K562 (cell line): ENCODE data around the gene HSF5. TPM values are rescaled to one million over a fixed set of nuclear protein-coding genes. Genes with fewer than 3 reads are reported as not detected.

Experiments used
- CREM ChIP-seq: IDR thresholded peaks from 2 replicates; pipeline ENCODE4 v1.6.1; 2014; ENCODE audit warnings: antibody characterized with exemption, low read depth
- DNMT1 ChIP-seq: fragments of 450-650 bp; IDR thresholded peaks from 2 replicates; pipeline ENCODE4 v1.6.1; 2016; ENCODE audit warnings: antibody characterized with exemption, mild to moderate bottlenecking
- ELK3 ChIP-seq: fragments of 450-650 bp; formaldehyde crosslinking; IDR thresholded peaks from 2 replicates; pipeline ENCODE4 v1.4.0; 2020; ENCODE audit warnings: mild to moderate bottlenecking
- EWSR1 ChIP-seq: fragments of 450-650 bp; IDR thresholded peaks from 2 replicates; pipeline ENCODE4 v1.6.1; 2018; ENCODE audit warnings: borderline replicate concordance, mild to moderate bottlenecking, low read depth, moderate library complexity; ENCODE audit not compliant: partially characterized antibody
- EZH2 ChIP-seq: IDR thresholded peaks from 2 replicates; pipeline ENCODE4 v1.6.1; 2012; ENCODE audit warnings: low read depth, mild to moderate bottlenecking, inconsistent platforms, low read length, borderline replicate concordance
- FOXA1 ChIP-seq: fragments of 450-650 bp; IDR thresholded peaks from 2 replicates; pipeline ENCODE4 v1.6.1; 2016; ENCODE audit warnings: mild to moderate bottlenecking, borderline replicate concordance
- MAFF ChIP-seq: IDR thresholded peaks from 2 replicates; pipeline ENCODE4 v1.6.1; 2012; ENCODE audit warnings: low read length, improper control_type of control experiment
- NEUROD1 ChIP-seq: fragments of 150-350 bp; IDR thresholded peaks from 2 replicates; pipeline ENCODE4 v1.6.1; 2014; ENCODE audit warnings: borderline replicate concordance, low read length, low read depth; ENCODE audit not compliant: partially characterized antibody
- PATZ1 ChIP-seq: fragments of 250-450 bp; sonication (Bioruptor Pico); IDR thresholded peaks from 2 replicates; pipeline ENCODE4 v1.5.0; 2020; ENCODE audit warnings: mild to moderate bottlenecking, borderline replicate concordance
- POLR2AphosphoS2 ChIP-seq: IDR thresholded peaks from 2 replicates; pipeline ENCODE4 v1.6.1; 2012; ENCODE audit warnings: low read length, improper control_type of control experiment
- SAP30 ChIP-seq: fragments of 200-600 bp; sonication (generic); IDR thresholded peaks from 2 replicates; pipeline ENCODE4 v1.6.1; 2012; ENCODE audit warnings: borderline replicate concordance, low read depth, mild to moderate bottlenecking, moderate library complexity, low read length, control low read depth, inconsistent platforms; ENCODE audit not compliant: insufficient read depth, poor library complexity, severe bottlenecking
- TEAD2 ChIP-seq: fragments of 450-650 bp; IDR thresholded peaks from 2 replicates; pipeline ENCODE4 v1.6.1; 2016; ENCODE audit warnings: missing genetic modification characterization, control low read depth, missing compliant biosample characterization
- TSHZ1 ChIP-seq: fragments of 250-450 bp; sonication (Bioruptor Pico); IDR thresholded peaks from 2 replicates; pipeline ENCODE4 v1.4.0; 2020; ENCODE audit warnings: mild to moderate bottlenecking, moderate library complexity
- ZBTB33 ChIP-seq: sonication (generic); formaldehyde crosslinking; IDR thresholded peaks from 2 replicates; pipeline ENCODE4 v1.8.1; 2023; ENCODE audit warnings: mild to moderate bottlenecking, missing genetic modification reagents
- ZNF277 ChIP-seq: fragments of 250-450 bp; sonication (Bioruptor Pico); IDR thresholded peaks from 2 replicates; pipeline ENCODE4 v1.8.0; 2022; ENCODE audit warnings: inconsistent platforms, mild to moderate bottlenecking, moderate library complexity, borderline replicate concordance
- ZNF431 ChIP-seq: sonication (generic); formaldehyde crosslinking; IDR thresholded peaks from 2 replicates; pipeline ENCODE4 v1.8.0; 2022; ENCODE audit warnings: mild to moderate bottlenecking, missing genetic modification reagents
- ZNF445 ChIP-seq: fragments of 250-450 bp; sonication (Bioruptor Pico); IDR thresholded peaks from 2 replicates; pipeline ENCODE4 v1.4.0; 2020; ENCODE audit warnings: low read depth, mild to moderate bottlenecking, moderate library complexity
- ZNF717 ChIP-seq: fragments of 250-450 bp; sonication (Bioruptor Pico); IDR thresholded peaks from 2 replicates; pipeline ENCODE4 v1.5.0; 2021
- polyA plus RNA-seq, 8 experiments: library from polyadenylated mRNA; depleted of rRNA in 4 of 8; stranded (reverse) in 5 of 8; unstranded in 3 of 8; fragments of >200 nt; fragmentation: Nextera tagmentation in 2 of 8; fragmentation: Illumina TruSeq in 1 of 8; extraction: Ambion mirVana in 2 of 8; extraction: Trizol in 1 of 8; gene quantifications; 2 replicates each; pipeline versions ENCODE4 v1.2.1 to v1.2.3, GENCODE V29; 2011 to 2014; ENCODE audit warnings: inconsistent platforms in 1 of 8, missing spikeins in 1 of 8
- total RNA-seq, 7 experiments: library from RNA; depleted of rRNA in 6 of 7; stranded (reverse); fragments of >200 nt in 6 of 7; fragmentation: Illumina TruSeq in 2 of 7; extraction: Trizol in 2 of 7; gene quantifications; 2 replicates each; pipeline versions ENCODE4 v1.2.1 to v1.2.3, GENCODE V29; 2011 to 2021; ENCODE audit warnings: low replicate concordance in 1 of 7

HSF5 gene
- total and polyA plus RNA-seq, 9 of the 15 experiments (the other 6 are each of a cell fraction or from before 2014, with no cell fraction given), result 0.04 TPM; not detected in 8

GRCh38 chr17:58391302-58391984 is 96.8 kb downstream of the HSF5 start (continued):
- TF ChIP-seq NEUROD1 (peak; percentile 23), PATZ1 (no peak), TSHZ1 (CRISPR knock-in tag) (no peak), SAP30 (no peak), EZH2 (no peak), POLR2AphosphoS2 (no peak), FOXA1 (peak; percentile 72; the same call in 1 of the 2 replicates), ZNF431 (CRISPR knock-in tag) (no peak), CREM (peak; percentile 51), ZNF445 (CRISPR knock-in tag) (no peak), MAFF (no peak), EWSR1 (no peak), ZBTB33 (CRISPR knock-in tag) (no peak), TEAD2 (tag) (no peak), ELK3 (CRISPR knock-in tag) (no peak), ZNF717 (CRISPR knock-in tag) (no peak), ZNF277 (CRISPR knock-in tag) (no peak), DNMT1 (no peak)
